Measurements from ENCODE around the gene ACBD7. TPM values are rescaled to one million over a fixed set of nuclear protein-coding genes. Genes with fewer than 3 reads are reported as not detected.

The ACBD7 gene
- total and polyA plus RNA-seq, 4 donors, result 32.0 to 59.7 (median 38.4) TPM

- 0% methylated on average over 11 of the region's 11 CpGs for WGBS (ENCODE audit: insufficient coverage)
- H3K36me3 ChIP-seq (ENCODE audit: control insufficient read depth, insufficient read depth, low read length), result peaks cover 9% of the 10 kb centered on the region
- no peak for DNase-seq (ENCODE audit: low read depth in 4 of 6, low spot score in 6 of 6)
- H3K27me3 ChIP-seq (ENCODE audit: control insufficient read depth, insufficient read depth, low read length), result no peaks in the 10 kb centered on the region
- H3K4me3 ChIP-seq (ENCODE audit: low read depth, low read length), result peak overlapping the region; percentile 90
- H3K9me3 ChIP-seq (ENCODE audit: control insufficient read depth, insufficient read depth, low read length), result no peaks in the 10 kb centered on the region
- peak overlapping the region; percentile 95 for H3K27ac ChIP-seq (ENCODE audit: low read depth, low read length)
- H3K4me1 ChIP-seq (ENCODE audit: control insufficient read depth, insufficient read depth, low read length), result peaks cover 27% of the 10 kb centered on the region
These were observed 8.1 kb upstream of the ACBD7 start for GRCh38 chr10:15096661-15097010.

- no peak overlapping the region for H3K4me3 ChIP-seq (ENCODE audit: low read depth, low read length)
- 90% methylated on average over 11 of the region's 16 CpGs for WGBS (ENCODE audit: insufficient coverage)
These were observed 4.4 kb upstream of the ACBD7 start for GRCh38 chr10:15092855-15093408.

GRCh38 chr10:15091418-15091817 is 2.8 kb upstream of the ACBD7 start:
- 88% methylated on average over 4 of the region's 5 CpGs for WGBS (ENCODE audit: insufficient coverage)
- no peak overlapping the region for H3K27ac ChIP-seq (ENCODE audit: low read depth, low read length)
- no peaks in the 10 kb centered on the region for H3K36me3 ChIP-seq (ENCODE audit: control insufficient read depth, insufficient read depth, low read length)
- no peak for DNase-seq (ENCODE audit: low read depth in 4 of 6, low spot score in 6 of 6)
- H3K4me1 ChIP-seq (ENCODE audit: control insufficient read depth, insufficient read depth, low read length), result peaks cover 21% of the 10 kb centered on the region
- no peaks in the 10 kb centered on the region for H3K27me3 ChIP-seq (ENCODE audit: control insufficient read depth, insufficient read depth, low read length)
- no peaks in the 10 kb centered on the region for H3K9me3 ChIP-seq (ENCODE audit: control insufficient read depth, insufficient read depth, low read length)
- H3K4me3 ChIP-seq (ENCODE audit: low read depth, low read length), result no peak overlapping the region

More at GRCh38 chr10:15092855-15093408, 4.4 kb upstream of the ACBD7 start:
- no peaks in the 10 kb centered on the region for H3K27me3 ChIP-seq (ENCODE audit: control insufficient read depth, insufficient read depth, low read length)
- no peak overlapping the region for H3K27ac ChIP-seq (ENCODE audit: low read depth, low read length)
- peaks cover 25% of the 10 kb centered on the region for H3K4me1 ChIP-seq (ENCODE audit: control insufficient read depth, insufficient read depth, low read length)
- no peak for DNase-seq (ENCODE audit: low read depth in 4 of 6, low spot score in 6 of 6)
- H3K36me3 ChIP-seq (ENCODE audit: control insufficient read depth, insufficient read depth, low read length), result no peaks in the 10 kb centered on the region
- H3K9me3 ChIP-seq (ENCODE audit: control insufficient read depth, insufficient read depth, low read length), result no peaks in the 10 kb centered on the region

- H3K27ac ChIP-seq (ENCODE audit: low read depth, low read length), result peak overlapping the region; percentile 88
- no peaks in the 10 kb centered on the region for H3K36me3 ChIP-seq (ENCODE audit: control insufficient read depth, insufficient read depth, low read length)
- H3K4me3 ChIP-seq (ENCODE audit: low read depth, low read length), result peak overlapping the region; percentile 56
- H3K9me3 ChIP-seq (ENCODE audit: control insufficient read depth, insufficient read depth, low read length), result no peaks in the 10 kb centered on the region
- peak in 4 of 6 donors; percentile 35 to 90 (median 54) for DNase-seq (ENCODE audit: low read depth in 4 of 6, low spot score in 6 of 6)
- whole genome bisulfite sequencing (ENCODE audit: insufficient coverage), result 12% methylated on average over 4 of the region's 7 CpGs
- no peaks in the 10 kb centered on the region for H3K27me3 ChIP-seq (ENCODE audit: control insufficient read depth, insufficient read depth, low read length)
- peaks cover 26% of the 10 kb centered on the region for H3K4me1 ChIP-seq (ENCODE audit: control insufficient read depth, insufficient read depth, low read length)
These were observed 4.1 kb downstream of the ACBD7 start for GRCh38 chr10:15084502-15084922.

GRCh38 chr10:15083674-15084501 is 4.7 kb downstream of the ACBD7 start:
- Histone ChIP-seq H3K27me3 (ENCODE audit: control insufficient read depth, insufficient read depth, low read length) (no peaks in the 10 kb centered on the region), H3K4me3 (ENCODE audit: low read depth, low read length) (peak overlapping the region; percentile 56), H3K36me3 (ENCODE audit: control insufficient read depth, insufficient read depth, low read length) (no peaks in the 10 kb centered on the region), H3K9me3 (ENCODE audit: control insufficient read depth, insufficient read depth, low read length) (no peaks in the 10 kb centered on the region), H3K27ac (ENCODE audit: low read depth, low read length) (peak overlapping the region; percentile 88), H3K4me1 (ENCODE audit: control insufficient read depth, insufficient read depth, low read length) (peaks cover 21% of the 10 kb centered on the region)
- WGBS (ENCODE audit: insufficient coverage), result 80% methylated on average over 12 of the region's 18 CpGs
- DNase-seq (ENCODE audit: low read depth in 4 of 6, low spot score in 6 of 6), result no peak

GRCh38 chr10:15075421-15075820 is 13.2 kb downstream of the ACBD7 start:
- DNase-seq (ENCODE audit: low read depth in 4 of 6, low spot score in 6 of 6), result no peak
- Histone ChIP-seq H3K9me3 (ENCODE audit: control insufficient read depth, insufficient read depth, low read length) (no peaks in the 10 kb centered on the region), H3K36me3 (ENCODE audit: control insufficient read depth, insufficient read depth, low read length) (peaks cover 6% of the 10 kb centered on the region), H3K27ac (ENCODE audit: low read depth, low read length) (no peak overlapping the region), H3K27me3 (ENCODE audit: control insufficient read depth, insufficient read depth, low read length) (no peaks in the 10 kb centered on the region), H3K4me1 (ENCODE audit: control insufficient read depth, insufficient read depth, low read length) (no peaks in the 10 kb centered on the region), H3K4me3 (ENCODE audit: low read depth, low read length) (no peak overlapping the region)
- WGBS (ENCODE audit: insufficient coverage), result 95% methylated on average over 3 of the region's 3 CpGs

- Histone ChIP-seq H3K27me3 (ENCODE audit: control insufficient read depth, insufficient read depth, low read length) (no peaks in the 10 kb centered on the region), H3K36me3 (ENCODE audit: control insufficient read depth, insufficient read depth, low read length) (peaks cover 6% of the 10 kb centered on the region), H3K4me3 (ENCODE audit: low read depth, low read length) (no peak overlapping the region), H3K4me1 (ENCODE audit: control insufficient read depth, insufficient read depth, low read length) (no peaks in the 10 kb centered on the region), H3K27ac (ENCODE audit: low read depth, low read length) (no peak overlapping the region), H3K9me3 (ENCODE audit: control insufficient read depth, insufficient read depth, low read length) (no peaks in the 10 kb centered on the region)
- WGBS (ENCODE audit: insufficient coverage), result 95% methylated on average over 5 of the region's 5 CpGs
- no peak for DNase-seq (ENCODE audit: low read depth in 4 of 6, low spot score in 6 of 6)
These were observed 16.2 kb downstream of the ACBD7 start for GRCh38 chr10:15072358-15072757.

GRCh38 chr10:15069230-15069629 is 19.3 kb downstream of the ACBD7 start:
- Histone ChIP-seq H3K36me3 (ENCODE audit: control insufficient read depth, insufficient read depth, low read length) (peaks cover 3% of the 10 kb centered on the region), H3K4me3 (ENCODE audit: low read depth, low read length) (no peak overlapping the region), H3K27ac (ENCODE audit: low read depth, low read length) (no peak overlapping the region), H3K9me3 (ENCODE audit: control insufficient read depth, insufficient read depth, low read length) (peaks cover 5% of the 10 kb centered on the region), H3K4me1 (ENCODE audit: control insufficient read depth, insufficient read depth, low read length) (no peaks in the 10 kb centered on the region), H3K27me3 (ENCODE audit: control insufficient read depth, insufficient read depth, low read length) (no peaks in the 10 kb centered on the region)
- no peak for DNase-seq (ENCODE audit: low read depth in 4 of 6, low spot score in 6 of 6)
- WGBS (ENCODE audit: insufficient coverage), result 66% methylated on average over 4 of the region's 4 CpGs

GRCh38 chr10:15068802-15069201 is 19.8 kb downstream of the ACBD7 start:
- no peak overlapping the region for H3K4me3 ChIP-seq (ENCODE audit: low read depth, low read length)
- H3K4me1 ChIP-seq (ENCODE audit: control insufficient read depth, insufficient read depth, low read length), result no peaks in the 10 kb centered on the region
- WGBS (ENCODE audit: insufficient coverage), result no CpG with 5 or more reads among the region's 3 CpGs
- H3K9me3 ChIP-seq (ENCODE audit: control insufficient read depth, insufficient read depth, low read length), result peaks cover 5% of the 10 kb centered on the region
- H3K36me3 ChIP-seq (ENCODE audit: control insufficient read depth, insufficient read depth, low read length), result peaks cover 3% of the 10 kb centered on the region
- no peak for DNase-seq (ENCODE audit: low read depth in 4 of 6, low spot score in 6 of 6)
- H3K27ac ChIP-seq (ENCODE audit: low read depth, low read length), result no peak overlapping the region
- H3K27me3 ChIP-seq (ENCODE audit: control insufficient read depth, insufficient read depth, low read length), result no peaks in the 10 kb centered on the region

- WGBS (ENCODE audit: insufficient coverage), result 80% methylated on average over 1 of the region's 5 CpGs
- H3K36me3 ChIP-seq (ENCODE audit: control insufficient read depth, insufficient read depth, low read length), result no peaks in the 10 kb centered on the region
- no peaks in the 10 kb centered on the region for H3K4me1 ChIP-seq (ENCODE audit: control insufficient read depth, insufficient read depth, low read length)
- H3K9me3 ChIP-seq (ENCODE audit: control insufficient read depth, insufficient read depth, low read length), result peaks cover 5% of the 10 kb centered on the region
- H3K27ac ChIP-seq (ENCODE audit: low read depth, low read length), result no peak overlapping the region
- no peak for DNase-seq (ENCODE audit: low read depth in 4 of 6, low spot score in 6 of 6)
- no peak overlapping the region for H3K4me3 ChIP-seq (ENCODE audit: low read depth, low read length)
- H3K27me3 ChIP-seq (ENCODE audit: control insufficient read depth, insufficient read depth, low read length), result no peaks in the 10 kb centered on the region
These were observed 21.4 kb downstream of the ACBD7 start for GRCh38 chr10:15067154-15067553.

Data from spinal cord (tissue), 10 donors.